ENCODE data around the gene THTPA. TPM values are rescaled to one million over a fixed set of nuclear protein-coding genes. Genes with fewer than 3 reads are reported as not detected.

THTPA gene
- total and polyA plus RNA-seq, 2 of the 13 experiments (the other 11 are each of a cell fraction or from before 2014, with no cell fraction given): 7.4 to 8.7 TPM

GRCh38 chr14:23602181-23603095 is 46.4 kb downstream of the THTPA start (continued):
- TF ChIP-seq ZBTB40 (IDR thresholded peaks at IDR 0.05) (no peak), ZBTB40 (CRISPR knock-in tag; IDR thresholded peaks at IDR 0.05) (peak; percentile 69; the same call in 1 of the 2 replicates), SP2 (CRISPR knock-in tag; IDR thresholded peaks at IDR 0.05) (no peak), ZIK1 (CRISPR knock-in tag; IDR thresholded peaks at IDR 0.05; ENCODE audit: borderline replicate concordance, low read depth) (no peak; the same call in 1 of the 2 replicates), ZNF354B (CRISPR knock-in tag; IDR thresholded peaks at IDR 0.05) (0 out of 2 replicates have a peak, but pooled peaks have one; percentile 19), DPF2 (CRISPR knock-in tag; IDR thresholded peaks at IDR 0.05; ENCODE audit: borderline replicate concordance, low read depth) (peak; percentile 86), ZNF644 (CRISPR knock-in tag; IDR thresholded peaks at IDR 0.05; ENCODE audit: low read depth) (peak; percentile 88), SETDB1 (CRISPR knock-in tag; IDR thresholded peaks at IDR 0.05; ENCODE audit: borderline replicate concordance) (no peak), ZBTB4 (CRISPR knock-in tag; IDR thresholded peaks at IDR 0.05; ENCODE audit: borderline replicate concordance) (0 out of 2 replicates have a peak, but pooled peaks have one; percentile 66), ZNF7 (CRISPR knock-in tag; IDR thresholded peaks at IDR 0.05) (no peak), SP5 (CRISPR knock-in tag; IDR thresholded peaks at IDR 0.05; ENCODE audit: borderline replicate concordance, low read depth) (peak; percentile 18; the same call in 1 of the 2 replicates), AGO2 (optimal IDR thresholded peaks at IDR 0.05; ENCODE audit: low read depth, low read length) (no peak)
- TF ChIP-seq, protein P1, sequence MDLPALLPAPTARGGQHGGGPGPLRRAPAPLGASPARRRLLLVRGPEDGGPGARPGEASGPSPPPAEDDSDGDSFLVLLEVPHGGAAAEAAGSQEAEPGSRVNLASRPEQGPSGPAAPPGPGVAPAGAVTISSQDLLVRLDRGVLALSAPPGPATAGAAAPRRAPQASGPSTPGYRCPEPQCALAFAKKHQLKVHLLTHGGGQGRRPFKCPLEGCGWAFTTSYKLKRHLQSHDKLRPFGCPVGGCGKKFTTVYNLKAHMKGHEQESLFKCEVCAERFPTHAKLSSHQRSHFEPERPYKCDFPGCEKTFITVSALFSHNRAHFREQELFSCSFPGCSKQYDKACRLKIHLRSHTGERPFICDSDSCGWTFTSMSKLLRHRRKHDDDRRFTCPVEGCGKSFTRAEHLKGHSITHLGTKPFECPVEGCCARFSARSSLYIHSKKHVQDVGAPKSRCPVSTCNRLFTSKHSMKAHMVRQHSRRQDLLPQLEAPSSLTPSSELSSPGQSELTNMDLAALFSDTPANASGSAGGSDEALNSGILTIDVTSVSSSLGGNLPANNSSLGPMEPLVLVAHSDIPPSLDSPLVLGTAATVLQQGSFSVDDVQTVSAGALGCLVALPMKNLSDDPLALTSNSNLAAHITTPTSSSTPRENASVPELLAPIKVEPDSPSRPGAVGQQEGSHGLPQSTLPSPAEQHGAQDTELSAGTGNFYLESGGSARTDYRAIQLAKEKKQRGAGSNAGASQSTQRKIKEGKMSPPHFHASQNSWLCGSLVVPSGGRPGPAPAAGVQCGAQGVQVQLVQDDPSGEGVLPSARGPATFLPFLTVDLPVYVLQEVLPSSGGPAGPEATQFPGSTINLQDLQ (CRISPR knock-in tag; IDR thresholded peaks at IDR 0.05): no peak; the same call in 1 of the 2 replicates

All from HepG2 (cell line).